CD4-positive, alpha-beta T cell treated with Interferon gamma for 1 hour (primary cell): Measurements from ENCODE around the gene HDC.

Source experiments
- DNase-seq: peaks from one replicate; pipeline ENCODE4 v3.0.0-alpha.2; 2020

Gene HDC

GRCh38 chr15:50265620-50266019 lies at the start of gene HDC:
TSS of gene HDC (minus strand) at chr15:50265726. CDS start at chr15:50265623, 103 bp downstream.
- no peak for DNase-seq

GRCh38 chr15:50312636-50313035 lies 47.1 kb upstream of the HDC start:
- no peak for DNase-seq

- DNase-seq, result no peak
These were observed 42.3 kb upstream of the HDC start for GRCh38 chr15:50307799-50308198.

GRCh38 chr15:50304836-50305235 lies 39.3 kb upstream of the HDC start:
- DNase-seq, result no peak

GRCh38 chr15:50302581-50302980 lies 37.1 kb upstream of the HDC start:
- no peak for DNase-seq

GRCh38 chr15:50298340-50298739 lies 32.8 kb upstream of the HDC start:
- no peak for DNase-seq

GRCh38 chr15:50295966-50296365 lies 30.4 kb upstream of the HDC start:
- DNase-seq, result no peak

- DNase-seq, result no peak
These were observed 24.2 kb upstream of the HDC start for GRCh38 chr15:50289749-50290148.

GRCh38 chr15:50287324-50288116 lies 22.0 kb upstream of the HDC start:
- no peak for DNase-seq

GRCh38 chr15:50281427-50281826 lies 15.9 kb upstream of the HDC start:
- DNase-seq, result no peak

- DNase-seq, result no peak
These were observed 14.7 kb upstream of the HDC start for GRCh38 chr15:50280271-50280670.

- no peak for DNase-seq
These were observed 13.0 kb upstream of the HDC start for GRCh38 chr15:50278496-50278895.

- DNase-seq, result no peak
These were observed 11.8 kb upstream of the HDC start for GRCh38 chr15:50277370-50277769.

- no peak for DNase-seq
These were observed 10.4 kb upstream of the HDC start for GRCh38 chr15:50275908-50276307.

GRCh38 chr15:50275091-50275490 lies 9.6 kb upstream of the HDC start:
- DNase-seq, result no peak

GRCh38 chr15:50267577-50267976 lies 2.1 kb upstream of the HDC start:
- DNase-seq, result no peak

- DNase-seq, result peak; percentile 48
These were observed 3.0 kb downstream of the HDC start for GRCh38 chr15:50262533-50262932.

- DNase-seq, result no peak
These were observed 3.5 kb downstream of the HDC start for GRCh38 chr15:50261981-50262380.

- no peak for DNase-seq
These were observed 4.5 kb downstream of the HDC start for GRCh38 chr15:50260969-50261496.

- no peak for DNase-seq
These were observed 6.2 kb downstream of the HDC start for GRCh38 chr15:50259276-50259675.

GRCh38 chr15:50257924-50258323 lies 7.6 kb downstream of the HDC start:
- no peak for DNase-seq

GRCh38 chr15:50257332-50257731 lies 8.2 kb downstream of the HDC start:
- no peak for DNase-seq

- DNase-seq, result no peak
These were observed 9.1 kb downstream of the HDC start for GRCh38 chr15:50256188-50257041.

GRCh38 chr15:50252556-50252955 lies 13.0 kb downstream of the HDC start:
- no peak for DNase-seq
